OCI-LY3 (cell line): ENCODE results near the gene DHX57.

Experiments used
- H2AFZ ChIP-seq: fragments of 200-600, 300-600 bp; shearing (Covaris generic); 2 replicates; pipeline ENCODE4 v1.6.0; 2014; ENCODE audit warnings: antibody characterized with exemption, low read depth, low read length
- H3K27ac ChIP-seq: fragments of 200-600, 300-600 bp; sonication (generic); 2 replicates; pipeline ENCODE4 v1.5.1; 2014; ENCODE audit warnings: mild to moderate bottlenecking, low read length, moderate library complexity, mixed read lengths
- H3K27me3 ChIP-seq: fragments of 200-600, 300-600 bp; sonication (generic); 2 replicates; pipeline ENCODE4 v1.6.1; 2014; ENCODE audit warnings: low read depth, low read length, mixed read lengths
- H3K36me3 ChIP-seq: fragments of 200-600, 300-600 bp; sonication (generic); replicated peaks from 2 replicates; pipeline ENCODE3; 2014; ENCODE audit warnings: low read depth, low read length, mixed read lengths
- H3K4me1 ChIP-seq: fragments of 300-600, 200-600 bp; sonication (generic); 2 replicates; pipeline ENCODE4 v1.6.1; 2014; ENCODE audit warnings: low read length, mixed read lengths
- H3K4me2 ChIP-seq: fragments of 200-600, 300-600 bp; sonication (generic); 2 replicates; pipeline ENCODE4 v1.6.1; 2014; ENCODE audit warnings: low read length, mixed read lengths
- H3K4me3 ChIP-seq: fragments of 300-600, 200-600 bp; sonication (generic); 2 replicates; pipeline ENCODE4 v1.5.1; 2014; ENCODE audit warnings: antibody characterized with exemption, mild to moderate bottlenecking, low read length, moderate library complexity
- H3K79me2 ChIP-seq: fragments of 300-600, 200-600 bp; shearing (Covaris generic); 2 replicates; pipeline ENCODE4 v1.6.1; 2014; ENCODE audit warnings: mild to moderate bottlenecking, low read length, mixed read lengths
- H3K9ac ChIP-seq: fragments of 300-600, 200-600 bp; shearing (Covaris generic); 2 replicates; pipeline ENCODE4 v1.6.0; 2014; ENCODE audit warnings: mild to moderate bottlenecking, low read length, moderate library complexity
- H3K9me3 ChIP-seq: fragments of 200-600, 300-600 bp; shearing (Covaris generic); 2 replicates; pipeline ENCODE4 v1.6.1; 2014; ENCODE audit warnings: low read length, mixed read lengths; ENCODE audit not compliant: insufficient read depth
- H4K20me1 ChIP-seq: fragments of 200-600, 300-600 bp; sonication (generic); 2 replicates; pipeline ENCODE4 v1.6.1; 2016; ENCODE audit warnings: low read length, mixed read lengths; ENCODE audit not compliant: insufficient read depth
- CTCF ChIP-seq: fragments of 200-600, 300-600 bp; sonication (generic); IDR thresholded peaks from 2 replicates; pipeline ENCODE4 v1.5.1; 2014; ENCODE audit warnings: antibody characterized with exemption, low read length, low read depth
- EZH2phosphoT487 ChIP-seq: fragments of 200-600 bp; shearing (Covaris generic); IDR thresholded peaks from 2 replicates; pipeline ENCODE4 v1.6.1; 2018; ENCODE audit warnings: antibody characterized with exemption, mixed run types, low read depth

Gene DHX57

GRCh38 chr2:38866773-38867443, 8.8 kb downstream of the DHX57 start:
- TF ChIP-seq EZH2phosphoT487 (no peak), CTCF (no peak)

GRCh38 chr2:38863061-38863695, 12.6 kb downstream of the DHX57 start:
- H3K9me3 ChIP-seq, result no peaks in the 10 kb centered on the region
- no peaks in the 10 kb centered on the region for H4K20me1 ChIP-seq
- no peaks in the 10 kb centered on the region for H3K27me3 ChIP-seq
- no peak overlapping the region for H3K27ac ChIP-seq
- peaks cover 37% of the 10 kb centered on the region for H3K36me3 ChIP-seq
- no peak overlapping the region for H3K4me2 ChIP-seq
- TF ChIP-seq CTCF, result no peak
- no peak for TF ChIP-seq EZH2phosphoT487
- no peak overlapping the region for H3K4me3 ChIP-seq
- no peaks in the 10 kb centered on the region for H3K79me2 ChIP-seq
- no peaks in the 10 kb centered on the region for H3K4me1 ChIP-seq
- no peak overlapping the region for H2AFZ ChIP-seq
- H3K9ac ChIP-seq, result no peak overlapping the region

More at GRCh38 chr2:38866773-38867443, 8.8 kb downstream of the DHX57 start:
- Histone ChIP-seq H2AFZ (no peak overlapping the region), H4K20me1 (no peaks in the 10 kb centered on the region), H3K4me2 (no peak overlapping the region), H3K36me3 (peaks cover 23% of the 10 kb centered on the region), H3K79me2 (0 out of 2 replicates have a peak, but pooled peaks cover 3% of the 10 kb centered on the region), H3K9ac (no peak overlapping the region), H3K4me1 (no peaks in the 10 kb centered on the region), H3K27ac (no peak overlapping the region), H3K9me3 (peaks cover 5% of the 10 kb centered on the region), H3K4me3 (no peak overlapping the region), H3K27me3 (no peaks in the 10 kb centered on the region)

GRCh38 chr2:38862476-38862875, 13.3 kb downstream of the DHX57 start:
- TF ChIP-seq CTCF (no peak), EZH2phosphoT487 (no peak)
- Histone ChIP-seq H3K4me2 (no peak overlapping the region), H3K27me3 (no peaks in the 10 kb centered on the region), H3K27ac (no peak overlapping the region), H2AFZ (no peak overlapping the region), H3K4me3 (no peak overlapping the region), H3K9ac (no peak overlapping the region), H4K20me1 (no peaks in the 10 kb centered on the region), H3K9me3 (no peaks in the 10 kb centered on the region), H3K36me3 (peaks cover 35% of the 10 kb centered on the region), H3K79me2 (no peaks in the 10 kb centered on the region), H3K4me1 (no peaks in the 10 kb centered on the region)

GRCh38 chr2:38856165-38856564, 19.6 kb downstream of the DHX57 start:
- Histone ChIP-seq H3K27me3 (no peaks in the 10 kb centered on the region), H3K79me2 (no peaks in the 10 kb centered on the region), H3K4me1 (no peaks in the 10 kb centered on the region), H3K27ac (no peak overlapping the region), H3K9me3 (no peaks in the 10 kb centered on the region), H3K9ac (no peak overlapping the region), H3K36me3 (peaks cover 36% of the 10 kb centered on the region), H4K20me1 (no peaks in the 10 kb centered on the region), H3K4me2 (no peak overlapping the region), H3K4me3 (no peak overlapping the region), H2AFZ (no peak overlapping the region)
- TF ChIP-seq EZH2phosphoT487 (no peak), CTCF (no peak)
